GM21367 (cell line): ENCODE data around the gene DCDC2C.

Experiments used
- ATAC-seq: cut with Tn5 transposase; IDR thresholded peaks from one replicate; pipeline ENCODE4 v1.9.1; 2021; ENCODE audit not compliant: unreplicated experiment

DCDC2C gene

DNA sequence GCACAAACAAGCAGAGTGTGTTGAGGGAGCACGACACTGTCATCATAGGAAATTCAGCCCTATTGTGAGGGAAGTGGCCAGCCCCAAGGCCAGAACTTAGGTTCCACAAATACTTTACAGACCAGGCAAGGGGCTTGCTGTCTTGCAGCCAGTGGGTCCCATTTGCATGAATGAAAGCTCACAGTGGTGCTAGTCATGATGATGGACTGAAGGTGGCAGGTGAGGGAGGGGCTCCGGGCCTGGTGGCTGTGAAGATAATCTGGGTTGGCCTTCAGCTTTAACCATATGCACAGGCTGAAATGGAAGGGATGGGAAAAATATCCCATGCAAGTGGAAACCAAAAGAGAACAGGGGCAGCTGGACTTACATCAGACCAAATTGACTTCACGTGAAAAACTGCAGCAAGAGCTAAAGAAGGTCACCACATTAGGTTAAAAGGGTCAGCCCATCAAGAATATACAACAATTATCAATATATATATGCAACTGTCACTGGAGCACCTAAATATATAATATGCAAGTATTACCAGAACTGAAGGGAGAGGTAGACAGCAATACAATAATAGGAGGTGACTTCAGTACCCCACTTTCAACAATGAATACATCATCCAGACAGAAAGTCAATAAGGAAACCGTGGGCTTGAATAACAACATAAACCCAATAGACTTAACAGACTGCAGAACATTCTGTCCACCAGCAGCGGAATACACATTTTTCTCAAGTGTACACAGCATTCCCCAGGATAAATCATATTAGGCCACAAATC, 39.6 kb downstream of the DCDC2C start:
- no peak for ATAC-seq

DNA sequence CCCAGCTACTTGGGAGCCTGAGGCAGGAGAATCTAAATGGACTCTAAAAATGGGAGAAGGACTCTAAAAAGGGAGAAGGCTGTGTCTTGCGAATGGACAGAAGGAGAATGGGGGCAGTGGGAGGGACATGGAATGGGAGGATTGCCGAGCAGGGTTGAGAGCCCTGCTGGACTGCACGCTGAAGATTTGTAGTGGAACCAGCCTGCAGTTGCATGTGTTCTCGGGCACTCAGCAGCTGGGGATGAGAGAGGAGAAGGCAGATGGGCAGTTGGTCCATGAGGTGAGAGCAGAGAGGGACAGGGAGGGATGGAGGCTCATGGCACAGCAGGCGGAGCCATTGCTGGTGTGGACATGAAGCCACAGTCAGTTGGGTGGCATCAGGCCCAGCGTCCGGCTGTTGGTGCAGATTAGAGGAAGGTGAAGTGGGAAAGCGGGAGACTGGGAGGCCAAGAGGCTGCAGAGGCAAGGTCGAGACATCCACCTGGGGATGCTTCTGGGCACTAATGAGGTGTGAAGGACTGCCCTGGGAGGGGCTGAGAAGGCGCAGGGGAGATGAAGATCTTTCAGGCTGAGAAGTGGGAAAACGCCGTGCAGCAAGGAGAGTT, 40.7 kb downstream of the DCDC2C start:
- no peak for ATAC-seq

DNA sequence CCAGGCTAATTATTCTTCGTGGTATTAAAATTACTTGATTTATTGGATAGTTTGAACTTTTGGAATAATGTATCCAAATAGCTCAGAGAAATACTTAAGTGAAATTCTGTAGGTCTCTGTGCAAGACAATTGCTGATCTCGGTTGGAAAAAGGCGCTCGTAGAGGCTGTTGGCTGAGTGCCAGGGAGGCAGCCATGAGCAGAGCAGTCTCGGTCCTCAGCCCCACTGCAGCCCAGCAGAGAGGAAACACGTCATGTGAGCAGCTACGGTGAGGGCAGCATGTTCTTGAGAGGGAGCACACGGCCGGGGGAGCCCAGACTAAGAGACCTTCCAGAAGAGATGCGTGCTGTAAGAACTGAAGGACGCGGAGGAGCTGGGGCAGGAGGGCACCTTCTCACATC, 42.5 kb downstream of the DCDC2C start:
- no peak for ATAC-seq

DNA sequence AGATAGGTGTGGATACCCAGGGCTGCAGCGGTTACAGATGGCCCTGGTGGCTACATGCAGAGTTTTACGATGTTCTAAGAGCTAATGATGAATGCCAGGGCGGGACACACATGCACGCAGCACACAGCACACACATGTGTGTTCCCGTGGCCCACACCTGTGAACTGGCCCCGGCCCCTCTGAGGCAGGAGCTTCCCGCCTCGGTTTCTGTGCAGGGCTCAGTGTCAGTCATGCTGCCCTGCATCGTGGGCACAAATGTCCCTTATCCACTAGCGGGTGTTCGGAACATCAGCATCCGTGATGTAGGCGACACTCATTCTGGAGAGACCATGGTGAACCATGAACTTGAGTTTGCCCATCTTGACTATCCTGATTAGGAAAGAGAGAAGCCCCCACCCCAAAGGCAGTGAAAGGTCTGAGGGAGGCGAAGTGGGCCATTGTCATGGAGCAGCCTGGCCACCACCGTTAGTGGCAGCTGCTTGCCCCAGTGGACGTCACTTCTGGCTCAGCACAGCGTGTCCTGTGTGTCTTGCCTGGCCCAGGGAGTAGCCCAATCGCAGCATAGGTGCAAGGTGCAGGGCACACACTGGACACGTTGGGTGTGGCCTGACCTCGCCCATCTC, 43.8 kb downstream of the DCDC2C start:
- no peak for ATAC-seq

DNA sequence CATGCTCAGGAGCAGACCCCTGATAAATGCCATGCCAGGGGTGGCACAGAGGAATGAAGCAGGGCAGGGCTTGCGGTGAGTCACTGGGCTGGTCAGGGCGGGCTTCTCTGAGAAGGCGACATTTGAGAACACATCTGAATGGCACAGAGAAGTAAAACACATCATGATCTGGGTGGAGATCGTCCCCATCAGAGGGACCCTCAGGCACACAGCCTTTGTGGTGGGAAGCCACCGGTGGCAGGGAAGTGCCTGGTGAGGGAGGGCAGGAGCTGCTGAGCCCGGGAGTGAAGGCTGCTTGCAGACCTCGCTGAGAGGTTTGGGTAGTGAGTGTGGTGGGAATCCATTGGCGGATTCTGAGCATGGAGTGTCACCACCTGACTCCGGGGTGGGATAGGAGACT, 44.5 kb downstream of the DCDC2C start:
- ATAC-seq: no peak

DNA sequence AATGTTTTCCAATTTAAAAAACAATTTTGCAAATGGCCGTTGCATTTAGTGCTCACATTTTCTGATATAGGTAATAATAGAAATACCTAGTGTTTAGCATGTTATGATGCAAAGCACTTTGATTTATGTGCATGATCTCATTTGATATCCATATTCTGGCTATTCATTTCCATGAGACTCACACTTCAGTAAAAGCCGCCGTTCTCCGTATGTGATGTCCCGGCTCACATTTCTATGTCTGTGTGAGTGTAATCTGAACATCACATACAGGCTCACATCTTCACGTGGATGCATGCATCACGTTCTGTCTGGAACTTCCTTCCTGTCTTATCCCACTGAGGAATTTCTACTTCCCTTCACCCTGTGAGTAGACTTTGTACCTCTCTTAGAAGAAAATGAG, 45.8 kb downstream of the DCDC2C start:
- ATAC-seq: no peak

DNA sequence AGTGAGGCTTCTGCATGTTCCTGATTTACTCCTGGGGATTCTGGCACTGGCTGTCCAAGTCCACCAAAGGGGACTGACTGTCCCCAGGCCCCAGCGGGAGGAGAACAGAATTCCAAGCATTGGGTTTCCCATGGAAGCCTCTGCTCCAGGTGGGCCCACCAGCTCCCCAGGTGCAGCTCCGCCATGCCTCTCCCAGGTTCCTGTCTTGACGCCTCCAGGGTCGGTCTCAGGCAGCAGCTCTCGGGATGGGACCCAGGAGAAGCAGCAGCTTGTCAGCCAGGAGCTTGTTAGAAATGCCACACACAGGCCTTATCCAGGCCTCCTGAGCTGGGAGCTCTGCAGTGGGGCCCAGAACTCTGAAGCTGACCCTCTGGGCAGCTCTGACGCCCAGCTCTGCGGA, 47.9 kb downstream of the DCDC2C start:
- ATAC-seq: no peak

DNA sequence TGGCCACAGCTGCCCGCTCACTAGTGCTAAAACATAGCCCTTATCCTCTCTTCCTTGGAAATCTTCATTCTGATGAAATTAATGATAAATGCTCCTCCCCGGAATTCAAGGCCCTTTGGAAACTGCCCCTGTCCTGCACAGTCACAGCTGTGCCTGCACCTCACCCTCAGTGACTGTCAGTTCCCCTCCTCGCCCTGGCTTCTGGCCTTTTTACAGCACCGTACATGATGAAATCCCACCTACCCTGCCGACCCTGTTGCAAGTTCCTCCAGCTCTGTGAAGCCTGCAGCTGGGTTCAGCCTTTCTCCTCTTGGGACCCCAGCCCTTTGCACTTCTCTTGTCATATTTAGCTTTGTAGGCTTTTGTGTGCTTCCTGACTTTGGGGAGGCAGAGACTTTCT, 48.4 kb downstream of the DCDC2C start:
- ATAC-seq: no peak

DNA sequence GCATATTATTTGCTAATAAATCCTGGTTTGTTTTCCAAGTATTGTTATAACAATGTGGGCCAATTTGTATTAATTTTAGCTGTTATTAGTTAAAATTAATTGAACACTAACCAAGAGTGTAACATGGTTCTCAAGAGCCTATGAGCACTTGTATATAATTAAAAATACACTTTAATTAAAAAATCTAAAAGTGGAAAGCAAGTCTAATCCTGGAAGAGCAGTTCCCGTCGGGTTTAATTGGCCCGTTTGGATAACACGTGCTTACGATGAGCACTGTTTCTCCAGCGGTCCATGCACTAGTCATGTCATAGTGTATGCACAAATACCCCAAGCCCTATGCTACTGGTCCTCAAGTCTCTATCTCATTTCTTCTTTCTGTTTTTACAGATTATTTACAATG, 49.0 kb downstream of the DCDC2C start:
- no peak for ATAC-seq

DNA sequence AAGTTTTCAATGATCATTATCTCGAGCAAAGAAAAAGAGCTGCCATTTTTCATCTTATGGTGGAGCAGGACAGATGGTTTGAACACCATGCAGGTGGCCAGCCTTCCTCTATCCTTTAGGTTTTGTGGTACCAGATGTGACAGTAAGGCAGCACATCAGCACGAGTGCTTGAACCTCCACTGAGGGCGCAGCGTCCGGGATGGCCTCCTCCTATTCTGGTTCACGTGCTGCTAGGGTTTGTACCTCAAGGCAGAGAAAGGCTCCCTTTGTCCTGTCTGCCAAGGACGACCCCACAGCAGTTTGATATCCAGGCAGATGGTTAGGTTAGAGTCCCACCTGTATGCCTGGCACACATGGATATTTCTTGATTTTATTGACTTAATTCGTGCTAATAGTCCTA, 50.2 kb downstream of the DCDC2C start:
- no peak for ATAC-seq

DNA sequence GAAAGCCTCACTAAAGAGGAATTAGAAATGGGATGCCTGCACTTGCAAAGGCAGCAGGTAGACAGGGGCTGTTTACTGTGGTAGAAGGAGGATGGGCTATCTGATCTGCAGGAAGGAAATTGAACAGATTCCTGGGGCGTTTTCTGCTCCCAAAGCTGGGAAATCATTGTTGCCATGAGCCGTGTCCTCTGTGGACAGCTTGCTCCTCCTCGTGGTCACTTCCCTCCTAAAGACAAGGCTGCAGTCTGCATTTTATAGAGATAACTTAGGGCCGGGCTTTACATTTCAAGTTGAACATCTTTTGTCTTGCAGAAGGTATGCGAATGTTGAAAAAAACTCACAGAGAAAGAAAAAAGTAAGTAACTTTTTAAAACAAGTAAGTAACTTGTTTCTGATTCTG, 50.9 kb downstream of the DCDC2C start:
- no peak for ATAC-seq

DNA sequence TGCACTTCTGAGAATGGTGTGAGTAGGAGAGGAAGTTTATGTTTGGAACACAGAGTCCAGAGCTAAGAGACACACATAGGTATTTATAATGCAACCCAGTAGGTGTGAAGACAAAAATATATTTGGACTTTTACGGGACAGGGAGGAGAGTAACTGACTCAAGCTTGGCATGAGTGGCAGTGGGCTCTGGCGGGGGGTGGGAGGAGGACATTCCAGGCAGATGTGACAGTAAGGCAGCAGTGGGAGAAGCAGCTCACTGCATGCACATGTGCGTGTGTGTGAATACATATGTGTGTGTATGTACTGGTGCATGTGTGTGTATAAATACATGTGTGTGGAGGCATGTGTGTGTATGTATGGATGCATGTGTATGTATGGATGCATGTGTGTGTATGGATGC, 51.4 kb downstream of the DCDC2C start:
- no peak for ATAC-seq

DNA sequence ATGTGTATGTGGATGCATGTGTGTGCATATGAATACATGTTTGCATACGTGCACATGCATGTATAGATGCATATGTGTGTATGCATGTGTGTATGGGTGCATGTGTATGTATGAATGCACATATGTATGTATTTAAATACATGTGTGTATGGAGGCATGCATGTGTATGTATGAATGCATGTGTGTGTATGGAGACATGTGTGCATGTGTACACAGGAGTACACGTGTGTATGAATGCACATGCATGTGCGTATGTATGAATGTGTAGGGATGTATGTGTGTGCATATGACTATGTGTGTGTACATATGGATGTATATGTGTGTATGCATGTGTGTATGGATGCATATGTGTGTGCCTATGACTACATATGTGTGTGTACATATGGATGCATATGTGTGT, 51.9 kb downstream of the DCDC2C start:
- ATAC-seq: no peak

DNA sequence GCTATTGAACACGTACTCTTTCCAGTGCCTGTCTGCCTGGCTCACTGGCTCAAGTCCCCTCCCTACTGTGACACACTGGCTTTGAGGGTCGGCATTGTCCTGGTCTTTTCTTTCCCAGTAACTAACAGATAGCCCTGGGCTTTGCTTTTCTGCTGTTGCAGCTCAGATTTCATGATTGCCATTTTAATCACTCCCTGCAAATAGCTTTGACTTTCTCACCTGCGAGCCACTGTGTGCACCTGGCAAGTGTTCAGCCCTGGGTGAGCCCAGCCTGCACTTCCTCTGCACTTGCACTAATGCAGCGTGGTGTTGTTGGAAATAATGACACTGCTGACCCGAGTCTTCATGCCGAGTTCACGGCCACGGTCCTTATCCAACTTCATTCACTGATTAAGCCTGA, 52.9 kb downstream of the DCDC2C start:
- no peak for ATAC-seq

DNA sequence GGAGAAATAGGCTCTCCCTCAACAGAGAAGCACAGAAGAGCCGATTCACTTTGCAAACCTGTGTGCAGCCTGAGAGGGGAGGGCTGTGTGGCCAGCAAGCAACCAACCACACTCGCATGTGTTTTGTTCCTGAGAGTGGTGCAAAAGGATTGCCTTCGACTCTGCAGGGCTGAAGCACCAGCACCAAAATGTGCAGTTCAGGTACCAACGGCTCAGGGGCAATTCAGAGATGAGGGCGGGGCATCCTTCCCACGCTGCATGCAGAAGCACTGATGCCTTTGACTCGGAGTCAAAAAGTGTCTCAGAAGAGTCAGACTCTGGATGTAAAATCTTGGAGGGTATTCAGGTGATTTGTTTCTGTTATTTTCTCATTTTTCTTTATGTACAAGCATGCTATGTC, 55.5 kb downstream of the DCDC2C start:
- no peak for ATAC-seq

DNA sequence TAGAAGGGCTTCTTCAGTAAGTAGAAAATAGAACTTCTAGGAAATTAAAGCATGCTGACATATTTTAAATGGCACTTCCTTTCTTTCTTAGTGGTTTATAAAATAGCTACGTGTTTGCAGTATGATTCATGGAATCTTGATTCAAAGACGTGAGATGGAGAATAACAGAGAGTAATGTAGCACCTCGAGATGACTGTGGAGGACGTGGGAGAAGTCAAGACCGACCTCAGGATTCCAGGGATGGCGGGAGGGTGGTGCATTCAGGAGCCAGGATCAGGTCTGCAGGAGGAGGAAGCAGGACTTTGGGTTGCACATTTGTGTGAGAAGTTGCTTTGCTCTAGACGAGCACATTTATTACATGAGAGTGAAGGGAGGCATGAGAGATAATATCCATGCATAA, 56.0 kb downstream of the DCDC2C start:
- no peak for ATAC-seq

DNA sequence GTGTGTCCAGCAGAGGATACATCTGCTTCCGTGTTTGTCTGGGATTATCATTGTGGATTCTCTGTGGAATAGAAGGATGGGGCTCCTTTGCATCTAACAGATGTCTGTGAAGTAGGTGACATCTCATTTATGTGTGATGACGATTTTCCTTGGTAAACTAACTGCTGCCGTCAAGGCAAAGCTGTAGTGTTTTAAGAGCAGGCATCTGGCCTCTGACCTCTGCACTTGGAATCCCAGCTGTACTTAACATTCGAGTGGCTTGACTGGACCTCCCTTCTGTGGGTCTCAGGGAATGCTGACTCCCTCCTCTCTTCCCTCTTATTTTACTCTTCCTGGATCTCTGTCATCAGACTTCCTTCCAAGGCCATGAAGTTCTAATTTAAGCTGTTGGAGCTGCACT, 56.4 kb downstream of the DCDC2C start:
- no peak for ATAC-seq

DNA sequence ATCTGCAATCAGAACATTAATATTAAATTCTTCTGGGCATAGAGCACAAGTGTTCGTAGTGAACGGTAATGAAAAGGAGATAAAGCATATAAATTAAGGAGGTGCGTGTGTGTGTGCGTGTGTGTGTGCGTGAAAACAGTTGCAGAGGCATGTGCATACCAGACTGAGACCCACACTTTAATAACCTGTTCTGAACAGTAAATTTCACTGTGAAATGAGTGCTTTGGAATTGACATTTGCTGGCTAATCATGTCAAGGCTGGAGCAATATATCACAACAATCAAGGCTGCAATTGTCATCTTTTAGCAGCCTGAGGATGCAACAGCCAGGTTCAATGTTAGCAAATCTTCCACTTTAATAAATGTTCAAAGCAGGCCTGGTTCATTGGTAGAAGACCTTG, 57.9 kb downstream of the DCDC2C start:
- no peak for ATAC-seq

DNA sequence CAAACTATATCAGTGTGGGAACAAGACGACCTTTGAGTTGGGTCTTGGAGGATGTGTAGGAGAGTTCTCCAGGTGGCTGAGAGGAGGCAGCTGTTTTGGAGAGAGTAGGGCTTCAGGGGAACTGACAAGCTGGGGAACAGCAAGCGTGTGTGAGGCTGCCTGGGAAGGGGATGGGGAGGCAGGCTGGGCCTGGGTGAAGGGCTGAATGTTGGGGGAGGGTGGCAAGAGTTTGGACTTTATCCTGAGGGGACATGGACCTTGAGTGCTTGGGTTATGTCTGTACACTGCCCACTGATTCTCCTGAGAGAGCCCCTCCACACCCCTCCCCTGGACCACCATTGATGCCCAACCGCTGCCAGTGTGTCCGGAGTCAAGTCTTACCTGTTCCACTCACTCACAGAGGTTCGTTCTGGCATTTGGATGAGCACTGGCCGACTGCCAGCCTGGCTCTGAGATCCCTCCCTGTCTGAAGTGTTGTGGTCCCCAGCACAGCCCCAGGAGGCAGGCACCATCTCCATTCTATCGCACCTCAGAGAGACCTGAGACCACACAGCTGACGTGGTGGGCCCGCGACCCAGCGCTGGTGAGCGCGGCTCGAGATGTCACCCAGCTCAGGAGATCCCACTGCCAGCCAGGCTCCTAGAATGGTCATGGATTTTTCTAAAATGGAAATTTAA, 59.5 kb downstream of the DCDC2C start:
- no peak for ATAC-seq

DNA sequence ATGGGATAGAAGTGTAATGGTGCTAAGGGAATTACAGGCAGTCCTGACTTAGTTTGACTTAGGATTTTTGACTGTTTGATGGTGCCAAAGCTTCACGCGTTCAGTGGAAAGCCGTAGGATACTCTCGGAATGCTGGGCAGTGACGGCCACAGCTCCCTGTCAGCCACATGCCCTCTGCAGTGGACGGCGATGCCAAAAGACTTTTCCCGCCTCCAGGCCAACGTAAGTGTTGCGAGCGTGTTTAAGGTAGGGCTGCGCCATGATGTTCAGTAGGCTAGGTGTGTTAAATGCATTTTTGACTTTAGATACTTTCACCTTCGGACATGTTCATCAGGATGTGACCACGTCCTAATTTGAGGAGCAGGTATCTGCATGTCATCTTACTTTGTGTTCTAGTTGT, 63.4 kb downstream of the DCDC2C start:
- no peak for ATAC-seq

DNA sequence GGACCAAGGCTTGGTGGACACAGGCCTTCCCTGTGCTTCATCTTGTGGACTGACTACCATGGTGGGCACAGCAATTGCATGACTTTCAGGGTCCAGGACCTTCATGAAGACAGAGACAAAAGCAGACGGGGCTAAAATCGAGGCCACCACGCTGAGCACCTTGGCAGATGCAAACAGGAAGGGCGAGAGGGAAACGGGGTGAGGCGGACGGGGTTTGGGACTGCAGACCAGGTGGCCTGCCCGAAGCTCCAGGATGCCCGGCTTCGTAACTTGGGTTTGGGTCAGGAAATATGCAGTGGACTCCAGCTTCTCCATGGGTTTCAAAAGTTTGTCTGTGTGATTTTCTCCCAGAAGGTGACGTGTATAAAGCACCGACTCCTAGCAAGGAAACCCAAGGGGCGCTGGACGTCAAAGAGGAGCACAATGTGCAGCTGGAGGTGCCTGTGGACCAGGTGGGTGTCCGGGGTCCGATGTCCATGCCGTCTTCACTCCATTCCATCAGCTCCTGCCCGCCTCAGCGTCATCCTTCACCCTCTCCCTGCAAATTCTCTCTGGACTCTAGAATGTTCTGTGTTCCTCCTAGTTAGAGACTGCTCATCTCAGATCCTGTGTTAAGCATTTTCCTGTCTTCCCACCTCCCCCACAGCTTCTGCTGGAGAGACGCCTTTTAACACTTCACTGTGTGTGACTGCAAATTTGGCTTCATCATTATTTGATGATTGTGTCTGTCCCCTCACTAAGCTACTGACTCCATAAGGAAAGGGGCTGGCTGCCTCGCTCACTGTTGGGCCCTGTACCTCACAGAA, 65.8 kb downstream of the DCDC2C start:
- ATAC-seq: no peak
